Muscle of back (tissue), 11 donors: ENCODE measurements around the gene MCM8. TPM values are rescaled to one million over a fixed set of nuclear protein-coding genes. Genes with fewer than 3 reads are reported as not detected.
A peak's percentile ranks its signal among the peaks of the same experiment; 100 is the strongest.

Source experiments
- DNase-seq, 3 donors: peaks; one replicate each; pipeline versions ENCODE4 v3.0.0 to v3.0.0-alpha.2; 2013
- polyA plus RNA-seq, 10 donors: library from polyadenylated mRNA; unstranded; fragments of 120-200 nt; gene quantifications; one replicate each; pipeline ENCODE4 v1.2.1, GENCODE V29; 2013; ENCODE audit not compliant: insufficient read length in 10 of 10

MCM8 gene
- polyA plus RNA-seq, 10 donors = 6.8 to 11.5 (median 9.3) TPM

DNA sequence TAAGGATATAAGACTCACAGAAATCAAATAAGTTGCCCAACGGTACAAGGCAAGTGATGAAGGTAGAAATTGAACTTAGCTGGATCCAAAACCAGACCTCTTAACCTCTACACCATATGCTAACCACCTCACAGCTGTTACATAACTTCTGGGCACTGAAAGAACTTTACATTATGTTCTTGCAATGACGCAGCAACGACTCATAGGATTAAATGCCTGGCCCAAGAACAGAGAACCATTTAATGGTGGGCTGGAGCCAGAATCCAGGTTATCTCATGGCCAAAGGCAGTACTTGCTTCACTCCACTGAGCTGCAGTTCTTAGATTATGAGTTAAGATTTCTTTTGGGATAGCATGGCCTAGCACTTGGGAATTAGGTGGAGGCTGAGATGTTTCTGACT is 4.5 kb upstream of the MCM8 start:
- DNase-seq = peak in 1 of 3 donors; percentile 32

DNA sequence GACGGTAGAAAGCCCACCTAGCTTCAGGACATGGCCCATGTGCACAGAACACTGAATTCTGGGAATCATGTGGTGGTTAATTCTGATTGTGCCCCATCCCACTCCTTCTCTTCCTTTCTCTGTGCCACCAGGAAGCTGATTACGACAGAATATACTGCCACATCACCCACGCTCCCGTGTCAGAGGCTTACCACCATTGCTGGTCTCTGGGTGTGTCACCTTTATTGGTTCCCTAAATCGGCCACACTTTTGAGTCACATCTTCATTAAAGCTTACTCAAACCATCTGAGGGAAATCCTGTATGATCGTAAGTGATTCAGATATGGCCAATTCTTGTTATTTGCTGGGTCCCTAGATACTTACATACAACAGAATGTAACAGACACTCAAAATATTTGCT is 3.2 kb upstream of the MCM8 start:
- no peak for DNase-seq

DNA sequence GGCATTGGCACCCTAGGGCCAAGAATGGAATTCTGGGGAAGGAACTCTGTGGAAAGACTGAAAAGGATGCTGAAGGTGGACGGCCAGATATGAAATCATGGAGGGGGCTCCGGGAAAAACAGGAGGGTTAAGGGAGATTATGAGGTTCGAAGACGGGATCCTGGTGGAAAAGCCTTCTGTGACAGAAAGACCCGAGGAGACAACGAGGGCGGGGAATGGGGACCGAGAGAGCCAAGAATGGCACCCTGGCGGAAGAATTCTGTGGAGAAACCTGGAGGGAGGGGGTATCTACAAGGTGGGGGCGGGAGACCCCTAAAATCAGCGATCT is 545 bp upstream of the MCM8 start:
- no peak for DNase-seq

DNA sequence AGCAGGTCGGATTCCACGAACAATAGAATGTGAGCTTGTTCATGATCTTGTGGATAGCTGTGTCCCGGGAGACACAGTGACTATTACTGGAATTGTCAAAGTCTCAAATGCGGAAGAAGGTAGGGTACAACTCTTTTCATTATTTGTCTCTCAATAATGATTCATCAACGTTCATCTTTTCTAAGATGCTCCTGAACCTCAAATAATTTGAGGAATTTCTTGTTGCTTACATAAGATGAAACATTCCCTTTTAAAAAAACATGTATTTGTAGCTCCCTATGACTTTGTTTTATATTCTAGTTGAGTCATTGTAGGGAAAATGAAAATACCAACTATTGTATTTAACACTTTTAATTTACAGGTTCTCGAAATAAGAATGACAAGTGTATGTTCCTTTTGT is 17.0 kb downstream of the MCM8 start:
- DNase-seq = no peak

DNA sequence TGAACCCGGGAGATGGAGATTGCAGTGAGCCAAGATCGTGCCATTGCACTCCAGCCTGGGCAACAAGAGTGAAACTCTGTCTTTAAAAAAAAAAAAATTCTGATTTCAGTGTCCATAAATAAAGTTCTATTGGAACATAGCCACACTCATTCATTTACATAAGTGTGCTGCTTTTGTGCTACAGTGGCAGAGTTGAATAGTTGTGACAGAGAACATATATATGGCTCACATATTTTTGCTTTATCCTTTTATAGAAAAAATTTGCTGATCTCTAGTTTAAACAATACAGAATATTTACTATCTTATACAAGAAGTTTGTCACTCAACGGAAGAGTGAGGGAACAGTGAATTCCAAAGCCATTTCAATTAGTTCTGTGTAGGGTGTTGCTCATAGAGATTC is 18.0 kb downstream of the MCM8 start:
- no peak for DNase-seq

DNA sequence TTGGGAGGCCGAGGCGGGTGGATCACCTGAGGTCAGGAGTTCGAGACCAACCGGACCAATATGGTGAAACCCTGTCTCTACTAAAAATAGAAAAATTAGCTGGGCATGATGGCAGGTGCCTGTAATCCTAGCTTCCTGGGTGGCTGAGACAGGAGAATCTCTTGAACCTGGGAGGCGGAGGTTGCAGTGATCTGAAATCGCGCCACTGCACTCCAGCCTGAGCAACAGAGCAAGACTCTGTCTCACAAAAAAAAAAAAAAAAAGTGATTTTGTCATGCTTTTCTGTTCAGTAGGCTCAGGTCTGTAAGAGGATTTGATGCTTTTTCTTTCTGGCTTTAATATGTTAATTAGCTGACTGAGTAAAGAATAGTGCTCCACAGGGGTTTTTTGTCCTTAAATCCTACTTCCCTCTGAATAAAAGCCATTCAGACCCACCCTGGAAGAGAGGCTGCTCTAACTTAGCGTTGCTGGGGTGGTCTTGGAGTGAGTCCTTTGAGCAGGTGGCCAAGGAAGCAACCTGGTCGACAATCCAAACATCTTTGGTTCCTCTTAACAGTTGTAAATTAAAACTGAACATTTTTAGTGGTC is 19.0 kb downstream of the MCM8 start:
- DNase-seq = no peak

DNA sequence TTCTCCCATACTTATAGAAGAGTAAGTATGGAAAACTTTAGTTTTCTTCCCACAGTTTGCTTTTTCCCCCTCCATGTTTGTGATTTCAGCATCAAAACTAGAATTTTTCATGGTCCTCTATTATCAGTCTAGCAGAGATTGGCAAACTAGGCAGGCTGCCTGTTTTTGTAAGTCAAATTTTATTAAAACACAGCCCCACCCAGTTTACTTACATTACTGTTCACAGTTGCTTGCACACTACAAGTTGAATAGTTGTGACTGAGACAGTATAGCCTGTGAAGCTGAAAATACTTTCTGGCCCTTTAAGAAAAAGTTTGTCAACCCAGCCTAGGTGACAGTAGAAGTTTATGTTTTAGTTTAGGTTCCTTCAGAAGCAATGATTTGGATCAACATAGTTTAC is 19.5 kb downstream of the MCM8 start:
- no peak for DNase-seq

DNA sequence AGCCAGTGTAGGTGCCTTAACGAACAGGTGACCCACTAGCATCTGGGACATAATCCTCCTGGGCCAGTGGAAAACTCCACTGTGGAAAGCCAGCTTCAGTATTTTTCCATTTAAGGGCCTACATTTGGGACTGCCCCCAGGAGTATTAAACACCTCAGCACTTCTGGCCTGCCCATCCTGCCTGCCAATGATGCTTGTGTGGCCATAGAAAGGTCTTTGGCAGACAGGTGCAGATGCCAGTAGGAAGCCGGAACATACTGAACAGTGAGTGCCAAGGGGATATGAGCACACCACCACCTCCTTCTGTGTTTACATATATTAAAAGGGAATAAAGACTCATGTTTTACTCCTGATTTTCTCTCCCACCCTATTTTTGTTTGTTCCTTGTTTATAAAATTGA is 19.9 kb downstream of the MCM8 start:
- DNase-seq = no peak

DNA sequence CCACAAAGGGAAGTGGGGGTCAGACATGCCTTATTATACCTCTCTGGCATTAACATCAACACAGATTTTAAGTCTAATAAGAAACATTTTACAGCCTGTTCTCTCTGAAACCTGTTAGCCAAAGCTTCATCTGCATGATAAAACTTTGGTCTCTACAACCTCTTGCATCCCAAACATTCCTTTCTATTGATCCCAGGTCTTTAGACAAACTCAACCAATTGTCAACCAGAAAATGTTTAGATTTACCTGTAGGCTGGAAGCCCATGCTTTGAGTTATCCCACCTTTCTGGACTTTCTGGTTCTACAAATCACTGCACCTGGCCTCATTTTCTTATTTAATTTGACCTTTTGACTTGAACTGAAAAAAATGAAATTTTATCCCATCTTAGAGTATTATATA is 20.8 kb downstream of the MCM8 start:
- no peak for DNase-seq

DNA sequence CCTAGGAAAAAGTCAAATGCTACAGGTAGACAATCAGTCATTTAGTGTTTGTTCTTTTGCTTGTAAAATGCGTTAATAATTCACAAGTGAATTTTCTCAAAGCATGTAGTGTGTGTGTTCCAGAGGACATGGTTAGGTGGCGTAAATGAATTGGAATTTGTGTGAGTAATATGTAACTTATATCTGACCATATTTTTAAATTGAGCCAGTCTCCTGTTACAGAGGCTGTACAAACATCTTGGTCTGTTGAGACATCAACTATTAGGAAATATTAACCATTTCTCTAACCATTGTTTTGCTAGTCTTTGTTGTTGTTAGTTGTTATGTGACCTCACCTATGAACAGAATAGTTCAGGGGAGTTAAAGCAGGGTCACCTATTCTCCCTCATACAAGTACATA is 22.7 kb downstream of the MCM8 start:
- peak in 1 of 3 donors; percentile 2 for DNase-seq

DNA sequence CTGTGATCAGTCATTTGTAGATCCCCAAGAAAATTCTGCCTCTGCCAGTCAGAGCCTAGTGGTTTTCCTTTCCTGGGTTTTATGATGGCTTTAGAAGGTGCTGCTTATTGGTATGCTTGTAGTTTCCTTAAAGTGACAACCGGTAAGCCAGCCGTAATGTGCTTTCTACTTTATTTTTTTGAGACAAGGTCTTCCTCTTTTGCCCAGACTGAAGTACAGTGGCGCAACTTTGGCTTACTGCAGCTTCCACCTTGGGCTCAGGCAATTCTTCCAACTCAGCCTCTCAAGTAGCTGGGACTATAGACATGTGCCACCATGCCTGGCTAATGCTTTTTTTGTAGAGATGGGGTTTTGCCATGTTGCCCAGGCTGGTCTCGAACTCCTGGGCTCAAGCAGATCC is 23.5 kb downstream of the MCM8 start:
- no peak for DNase-seq

DNA sequence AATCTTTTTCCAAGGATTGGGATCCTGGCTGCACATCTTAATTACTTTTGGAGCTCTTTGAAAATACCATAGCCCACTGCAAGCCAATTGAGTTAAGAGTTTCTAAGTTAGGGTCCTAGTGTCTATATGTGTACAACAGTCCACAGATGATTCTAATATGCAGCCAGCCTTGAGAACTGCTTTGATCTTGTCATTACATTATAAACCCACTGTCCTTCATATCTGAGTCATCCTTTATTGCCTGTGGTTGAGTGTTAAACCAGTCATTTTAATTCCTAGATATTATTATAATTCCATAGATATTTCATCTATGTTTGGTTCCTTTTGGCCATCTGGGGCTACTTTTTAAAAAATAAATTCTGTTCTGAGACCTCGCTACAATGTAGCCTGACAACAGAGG is 24.1 kb downstream of the MCM8 start:
- no peak for DNase-seq

DNA sequence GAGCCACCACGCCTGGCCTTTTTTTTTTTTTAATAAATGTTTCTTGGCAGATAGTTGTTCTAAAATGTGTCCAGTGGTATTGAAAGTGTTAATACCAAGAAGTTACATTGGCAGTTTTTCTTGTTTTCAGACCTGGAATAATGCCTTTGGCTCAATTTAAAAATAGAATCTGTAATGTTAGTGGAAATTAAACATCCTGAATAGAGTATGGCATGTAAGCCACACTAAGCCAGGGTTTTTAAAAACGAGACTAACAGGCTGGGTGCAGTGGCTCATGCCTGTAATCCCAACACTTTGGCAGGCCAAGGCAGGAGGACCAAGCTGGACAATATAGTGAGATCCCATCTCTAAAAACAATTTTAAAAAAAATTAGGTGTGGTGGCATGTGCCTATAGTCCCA is 25.3 kb downstream of the MCM8 start:
- DNase-seq = no peak

DNA sequence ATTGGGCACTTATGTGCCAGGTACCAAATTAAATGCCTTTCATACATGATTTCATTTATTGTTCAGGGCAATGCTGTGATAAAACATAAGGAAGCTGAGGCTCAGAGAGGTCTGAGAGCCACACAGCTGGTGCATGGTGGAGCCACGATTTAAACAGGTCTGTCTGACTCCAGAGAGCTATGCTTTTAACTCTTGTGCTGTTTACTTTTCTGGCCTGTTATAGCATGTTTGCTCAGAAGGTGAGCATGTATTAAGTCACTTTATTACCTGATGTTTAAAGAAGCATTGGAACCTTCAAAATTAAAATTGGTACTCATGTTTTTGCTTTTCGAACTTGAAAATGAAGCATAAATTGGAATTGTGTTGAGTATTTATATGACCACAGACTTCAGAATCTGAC is 26.8 kb downstream of the MCM8 start:
- DNase-seq = no peak

DNA sequence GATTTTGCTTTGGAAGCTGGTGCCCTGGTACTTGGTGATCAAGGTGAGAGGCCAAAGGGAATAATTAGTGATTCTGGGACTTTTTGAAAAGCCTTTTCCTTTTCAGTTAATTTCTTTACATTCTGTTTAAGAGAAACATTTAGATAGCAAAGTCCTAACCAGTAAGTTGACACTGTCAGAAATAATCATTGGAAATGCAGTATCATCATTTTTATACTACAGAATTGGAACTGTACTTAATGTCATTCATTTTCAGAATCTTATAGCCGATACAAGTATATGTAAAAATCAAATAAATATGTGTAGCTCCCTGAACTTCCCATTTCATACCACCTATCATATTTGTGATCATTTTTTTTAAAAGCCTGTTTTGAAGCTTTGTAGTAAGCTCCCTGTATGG is 27.5 kb downstream of the MCM8 start:
- DNase-seq = no peak

DNA sequence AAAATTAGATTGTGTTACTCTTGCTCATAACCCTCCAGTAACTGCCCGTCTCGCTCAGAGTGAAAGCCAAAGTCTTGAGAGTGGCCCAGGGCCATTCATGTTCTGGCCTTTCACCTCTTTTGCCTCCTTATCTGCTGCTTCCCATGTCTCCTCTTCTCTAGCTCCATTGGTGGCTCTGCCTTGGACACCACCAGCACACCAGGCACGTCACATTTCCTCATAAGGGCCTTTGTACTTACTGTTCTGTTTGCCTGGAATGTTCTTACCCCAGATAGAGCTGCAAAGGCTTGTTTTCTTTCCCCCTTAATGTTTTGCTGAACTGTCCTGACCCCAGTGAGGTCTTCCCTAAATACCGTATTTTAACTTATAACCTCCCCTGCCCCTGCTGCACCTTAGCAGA is 29.3 kb downstream of the MCM8 start:
- no peak for DNase-seq

DNA sequence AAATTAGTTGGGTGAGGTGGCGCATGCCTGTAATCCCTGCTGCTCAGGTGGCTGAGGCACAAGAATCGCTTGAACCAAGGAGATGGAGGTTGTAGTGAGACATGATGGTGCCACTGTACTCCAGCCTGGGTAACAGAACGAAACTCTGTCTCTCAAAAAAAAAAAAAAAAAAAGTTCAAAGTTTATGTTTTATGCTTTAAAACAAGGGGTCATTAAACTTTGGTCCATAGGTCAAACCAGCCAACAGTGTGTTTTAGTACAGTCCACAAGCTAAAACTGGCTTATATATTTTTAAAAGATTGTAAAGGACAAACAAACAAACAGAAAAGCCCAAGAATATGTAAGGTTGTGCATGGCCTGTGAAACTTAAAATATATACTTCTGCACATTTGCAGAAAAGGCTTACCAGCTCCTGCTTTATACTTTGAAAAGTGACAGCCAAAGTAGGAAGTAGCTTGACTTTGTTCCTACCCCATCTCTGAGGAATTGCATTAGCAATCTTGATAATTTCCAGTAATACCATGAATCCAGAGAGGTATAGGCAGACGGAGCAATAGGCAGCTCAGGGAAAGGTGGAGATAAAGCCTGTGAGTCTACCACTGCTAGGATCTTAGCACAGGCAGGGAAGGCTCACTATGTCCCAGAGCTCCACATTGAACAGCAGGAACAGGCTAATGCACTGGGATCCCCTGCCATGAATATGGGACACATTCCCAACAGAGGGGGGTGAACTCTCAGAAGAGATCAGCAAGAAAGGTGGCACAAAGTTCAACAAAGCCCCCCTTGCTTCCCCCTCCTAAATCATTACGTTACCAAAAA is 30.5 kb downstream of the MCM8 start:
- DNase-seq = no peak

DNA sequence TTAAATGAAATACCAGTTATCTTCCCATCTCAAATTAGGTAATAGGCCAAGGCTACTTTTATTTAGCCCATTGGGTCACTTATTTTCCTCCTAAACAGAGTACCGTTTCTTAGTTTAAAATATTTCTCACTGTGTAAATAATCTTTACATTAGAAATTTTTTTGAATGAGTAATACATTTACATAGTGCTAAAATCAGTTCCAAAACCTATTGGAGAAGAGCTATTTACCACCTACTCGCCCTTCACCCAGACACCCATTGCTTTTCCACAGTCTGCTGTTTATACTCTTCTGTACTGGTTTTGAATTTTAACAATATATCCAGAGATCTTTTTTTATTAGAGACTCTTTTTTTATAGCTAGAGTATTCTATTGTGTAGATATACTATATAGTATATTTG is 36.9 kb downstream of the MCM8 start:
- no peak for DNase-seq

DNA sequence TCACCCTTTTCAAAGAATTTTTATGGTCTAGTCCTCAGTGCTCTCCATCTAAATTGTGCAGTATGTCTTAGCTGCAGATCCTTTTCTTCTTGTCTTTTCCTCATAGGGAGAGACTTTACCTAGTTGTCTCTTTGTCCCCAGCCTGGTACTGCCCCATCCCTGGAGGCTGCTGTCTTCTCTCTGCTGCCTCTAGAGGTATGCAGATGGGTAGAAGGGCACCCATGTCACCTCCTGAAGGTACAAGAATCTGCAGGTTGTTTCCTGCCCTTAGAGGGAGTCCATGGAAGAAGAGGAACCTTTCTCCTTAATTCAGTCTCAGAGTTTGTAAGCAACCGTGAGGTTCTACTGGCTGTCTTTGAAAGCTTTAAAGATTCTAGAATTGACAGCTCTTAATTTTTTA is 39.1 kb downstream of the MCM8 start:
- no peak for DNase-seq

DNA sequence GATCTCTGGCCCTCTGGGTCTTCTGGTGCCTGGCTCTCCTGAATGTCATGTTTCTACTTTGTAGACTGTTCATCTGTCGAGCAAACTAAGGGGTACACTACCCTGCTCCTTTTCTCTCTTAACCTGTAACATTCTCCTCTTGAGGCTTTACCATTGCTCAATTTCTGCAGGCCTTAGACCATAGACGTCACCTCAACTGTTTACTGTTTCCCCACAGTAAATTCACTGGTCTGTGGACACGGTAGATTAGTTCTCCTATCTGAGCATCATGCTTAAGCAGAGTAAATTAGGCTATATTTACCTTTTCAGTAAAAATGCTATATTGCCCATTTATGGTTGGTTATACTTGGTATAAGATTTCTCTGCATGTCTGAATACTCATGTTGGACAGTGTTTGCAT is 40.5 kb downstream of the MCM8 start:
- no peak for DNase-seq

DNA sequence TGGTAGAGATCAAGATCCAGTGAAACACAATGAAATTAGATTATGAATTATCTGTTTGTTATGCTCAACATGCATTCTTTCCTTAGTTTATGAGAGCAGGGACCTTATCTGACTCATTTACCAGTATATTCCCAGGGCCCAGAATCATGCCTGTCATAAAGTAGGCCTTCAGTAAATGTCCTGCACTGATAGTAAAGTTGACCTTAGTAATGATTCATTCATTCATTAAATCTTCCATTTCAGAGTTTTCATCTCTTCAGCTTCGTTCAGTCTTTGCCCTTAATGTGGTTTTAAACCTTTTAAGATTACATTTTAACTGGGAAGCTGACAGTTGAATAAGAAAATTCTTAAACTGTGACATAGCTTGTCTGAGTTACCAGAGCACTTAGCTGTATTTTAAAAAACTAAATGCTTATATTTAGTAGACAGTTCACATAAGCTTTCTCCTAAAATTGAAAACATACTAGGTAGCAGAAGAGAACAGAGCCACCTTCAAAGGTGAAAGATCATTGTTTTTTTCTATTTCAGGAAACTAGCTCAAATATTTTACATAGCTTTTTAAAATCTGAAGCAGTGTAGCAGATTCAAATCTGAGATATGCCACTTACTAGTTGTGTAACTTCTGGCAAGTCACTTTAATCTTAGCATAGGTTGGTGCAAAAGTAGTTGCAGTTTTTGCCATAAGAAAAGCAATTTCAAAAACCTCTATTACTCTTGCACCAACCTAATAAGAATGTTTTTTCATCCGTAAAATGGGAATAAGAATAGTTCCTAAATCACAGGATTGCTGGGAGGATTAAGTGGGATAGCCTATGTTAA is 41.4 kb downstream of the MCM8 start:
- no peak for DNase-seq

DNA sequence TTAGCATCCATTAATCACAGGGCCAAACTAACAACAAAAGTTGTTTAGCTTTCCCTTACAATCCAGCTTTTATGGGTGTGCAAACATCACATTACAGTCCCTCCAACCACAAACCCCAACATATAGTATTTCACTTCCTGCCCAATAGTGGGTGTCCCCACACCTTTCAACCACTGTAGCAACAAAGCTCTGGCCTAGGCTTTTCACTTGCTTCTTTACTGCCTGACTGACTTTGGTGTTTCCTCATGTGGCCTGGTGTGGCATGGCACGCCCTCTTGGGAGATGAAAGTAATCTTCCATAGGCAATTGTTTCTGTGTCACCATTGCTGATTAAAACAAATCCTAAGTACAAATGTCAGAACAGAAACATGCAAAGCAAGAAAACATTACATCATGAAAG is 46.3 kb downstream of the MCM8 start:
- DNase-seq = no peak

DNA sequence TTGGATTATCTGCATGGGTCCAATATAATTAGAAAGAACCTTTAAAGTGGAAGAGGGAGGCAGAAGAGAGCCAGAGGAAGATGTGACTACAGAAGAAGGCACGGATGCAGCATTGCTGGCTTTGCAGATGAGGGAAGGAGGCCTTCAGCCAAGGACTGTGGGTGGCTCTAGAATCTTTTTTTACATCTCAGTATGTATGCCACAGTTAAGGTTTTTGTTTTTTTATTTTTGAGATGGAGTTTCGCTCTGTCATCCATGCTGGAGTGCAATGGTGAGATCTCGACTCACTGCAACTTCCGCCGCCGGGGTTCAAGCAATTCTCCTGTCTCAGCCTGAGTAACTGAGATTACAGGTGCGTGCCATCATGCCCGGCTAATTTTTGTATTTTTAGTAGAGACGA is 49.3 kb downstream of the MCM8 start:
- no peak for DNase-seq
